Activated CD4-positive, alpha-beta T cell treated with anti-CD3 and anti-CD28 coated beads, Interleukin-2, amount 10 ng/mL, durations not matched to agents 7 days and 5 days (primary cell): ENCODE data around the gene ADCY6. TPM values are rescaled to one million over a fixed set of nuclear protein-coding genes. Genes with fewer than 3 reads are reported as not detected.

Source experiments
- CTCF ChIA-PET: fragments of 350-600 bp; sonication (Branson Sonifier 250); formaldehyde crosslinking; loops from one replicate; lab custom pipeline; 2021; ENCODE audit warnings: antibody characterized with exemption; lab: Charles Lee
- POLR2A ChIA-PET: fragments of 350-600 bp; sonication (Branson Sonifier 250); formaldehyde crosslinking; loops from one replicate; lab custom pipeline; 2021; ENCODE audit warnings: antibody characterized with exemption; lab: Charles Lee
- DNase-seq: peaks from one replicate; pipeline ENCODE4 v3.0.0-alpha.2; 2020
- H3K27ac Mint-ChIP-seq: one replicate; pipeline ENCODE4 v1.8.0; 2021; ENCODE audit warnings: mild to moderate bottlenecking, moderate library complexity, mixed read lengths
- H3K27me3 Mint-ChIP-seq: one replicate; pipeline ENCODE4 v1.8.0; 2021; ENCODE audit warnings: mixed read lengths
- H3K36me3 Mint-ChIP-seq: one replicate; pipeline ENCODE4 v1.8.0; 2021; ENCODE audit warnings: low read depth, mixed read lengths
- H3K4me1 Mint-ChIP-seq: one replicate; pipeline ENCODE4 v1.8.0; 2021; ENCODE audit warnings: mixed read lengths
- H3K4me3 Mint-ChIP-seq: one replicate; pipeline ENCODE4 v1.8.0; 2021; ENCODE audit warnings: mild to moderate bottlenecking, moderate library complexity, mixed read lengths
- H3K9me3 Mint-ChIP-seq: one replicate; pipeline ENCODE4 v1.8.0; 2021; ENCODE audit warnings: mixed read lengths
- total RNA-seq, 2 experiments: library from RNA; stranded (reverse); gene quantifications; one replicate each; pipeline ENCODE4 v1.2.3, GENCODE V29; 2021

ADCY6 gene
- total RNA-seq = not detected

DNA sequence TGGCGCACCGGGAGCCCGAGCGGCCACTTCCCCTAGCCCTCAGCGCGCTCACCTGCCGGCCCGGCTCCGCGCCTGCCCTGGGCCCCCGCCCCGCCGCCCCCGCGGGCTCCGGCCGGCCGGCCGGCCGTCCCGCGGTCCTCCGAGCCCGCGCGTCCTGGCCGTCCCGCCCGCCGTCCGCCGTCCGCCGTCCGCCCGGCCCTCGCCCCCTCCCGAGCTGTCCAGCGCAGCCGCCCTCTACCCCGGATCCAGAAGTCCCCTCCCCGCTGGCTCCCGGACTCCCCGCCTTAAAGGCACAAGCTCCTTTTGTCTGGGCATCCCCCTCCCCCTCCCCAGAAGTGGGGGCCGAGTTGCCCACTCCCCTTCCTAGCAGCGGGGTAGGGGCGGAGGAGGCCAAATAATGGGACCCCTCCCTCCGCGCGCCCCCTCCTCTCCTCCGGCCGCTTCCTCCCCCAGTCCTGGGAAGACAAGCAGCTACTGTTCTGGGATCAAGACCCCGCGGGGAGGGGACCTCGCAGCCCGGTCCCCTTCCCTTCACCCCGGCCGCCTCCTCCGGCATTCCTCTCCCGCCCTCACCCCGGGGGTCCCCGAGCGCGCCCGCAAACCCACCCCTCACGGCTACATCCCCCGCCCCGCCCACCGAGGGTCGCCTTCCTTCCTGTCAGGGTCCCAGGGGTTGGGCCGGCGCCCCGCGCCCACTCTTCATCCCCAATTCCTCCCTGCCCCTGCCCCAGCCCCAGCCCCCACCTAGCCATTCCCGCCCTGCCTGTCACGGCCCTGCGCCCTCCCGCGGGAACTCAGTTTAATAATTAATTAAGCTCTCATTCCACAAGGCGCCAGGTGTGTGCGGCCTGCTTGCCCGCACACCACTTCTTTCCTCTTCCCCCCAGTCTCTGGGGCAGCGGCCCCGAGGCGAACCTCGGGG, at the start of gene ADCY6:
ADCY6 (minus strand) TSS at position 236 of the 922 bp plus-strand sequence. CDS start 5,655 bp downstream, outside the sequence.
- Mint-ChIP-seq H3K27ac (no peak within 1 kb of the TSS), H3K9me3 (no peaks in the 10 kb centered on the region), H3K27me3 (peaks cover 56% of the 10 kb centered on the region), H3K4me3 (peak within 1 kb of the TSS; percentile 25), H3K36me3 (no peaks in the 10 kb centered on the region), H3K4me1 (peaks cover 2% of the 10 kb centered on the region)
- POLR2A ChIA-PET = no interaction called here
- no peak for DNase-seq
- CTCF ChIA-PET = interaction anchor here (1.1 to 2.0 kb wide), 3 partner anchors 8 to 26 kb away, joined by 5 read pairs; no protein-coding TSS in a partner anchor

- Mint-ChIP-seq H3K27me3 (no peaks in the 10 kb centered on the region), H3K9me3 (no peaks in the 10 kb centered on the region), H3K4me3 (no peak overlapping the region), H3K4me1 (no peaks in the 10 kb centered on the region), H3K27ac (no peak overlapping the region), H3K36me3 (peaks cover 52% of the 10 kb centered on the region)
- POLR2A ChIA-PET = no interaction called here
- DNase-seq = no peak
- CTCF ChIA-PET = interaction anchor here (1.1 kb wide), 1 partner anchor 23 kb away, joined by 3 read pairs; no protein-coding TSS in a partner anchor
These were observed 49.2 kb upstream of the ADCY6 start for GRCh38 chr12:48838048-48838447.

DNA sequence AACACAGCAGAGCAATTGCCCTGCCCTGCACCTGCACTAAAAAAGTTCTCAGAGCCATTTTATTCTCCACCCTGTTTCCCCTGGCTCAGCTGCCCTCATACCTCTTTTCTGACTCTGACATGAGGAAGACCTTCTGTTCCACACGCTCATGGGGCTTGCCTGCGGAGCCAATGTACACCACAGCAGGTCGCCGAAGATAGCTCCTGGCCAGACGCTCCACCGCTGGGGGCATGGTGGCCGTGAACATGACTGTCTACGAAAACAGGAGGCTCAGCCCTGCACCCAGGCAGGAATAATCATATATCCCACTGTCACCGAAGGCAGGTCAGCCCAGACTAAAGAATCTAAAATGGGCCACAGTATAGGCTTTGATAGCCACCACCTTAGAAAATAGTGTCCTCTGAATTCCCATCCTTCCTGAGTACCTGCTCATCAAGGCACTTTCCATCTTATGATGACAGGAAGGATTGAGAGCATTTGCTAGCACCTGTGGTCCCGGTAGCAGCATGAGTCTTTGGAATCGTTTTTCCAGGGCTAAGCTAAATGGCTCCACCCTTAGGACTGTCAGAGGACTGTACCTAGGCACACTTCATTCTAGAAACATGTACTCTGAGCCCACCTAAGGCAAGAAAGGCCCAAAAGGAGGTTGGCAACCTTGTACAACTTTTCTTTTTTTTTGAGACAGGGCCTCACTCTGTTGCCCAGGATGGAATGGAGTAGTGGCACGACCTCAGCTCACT, 43.6 kb upstream of the ADCY6 start:
- H3K36me3 Mint-ChIP-seq = peaks cover 66% of the 10 kb centered on the region
- H3K4me3 Mint-ChIP-seq = no peak overlapping the region
- CTCF ChIA-PET = interaction anchor here (1.0 to 1.4 kb wide), 3 partner anchors 17 to 21 kb away, joined by 3 to 4 read pairs (median 4); no protein-coding TSS in a partner anchor
- H3K4me1 Mint-ChIP-seq = no peaks in the 10 kb centered on the region
- POLR2A ChIA-PET = no interaction called here
- DNase-seq = no peak
- no peak overlapping the region for H3K27ac Mint-ChIP-seq
- H3K27me3 Mint-ChIP-seq = no peaks in the 10 kb centered on the region
- H3K9me3 Mint-ChIP-seq = no peaks in the 10 kb centered on the region

GRCh38 chr12:48831257-48831656, 42.4 kb upstream of the ADCY6 start:
- POLR2A ChIA-PET = no interaction called here

GRCh38 chr12:48828841-48829575, 40.1 kb upstream of the ADCY6 start:
- ChIA-PET POLR2A (no interaction called here), CTCF (interaction anchor here (0.6 to 3.0 kb wide), 7 partner anchors 11 to 71 kb away, joined by 3 to 12 read pairs (median 4); partner anchors contain the start of genes CACNB3 and DDX23)
- Mint-ChIP-seq H3K4me3 (no peak overlapping the region), H3K27me3 (no peaks in the 10 kb centered on the region), H3K27ac (no peak overlapping the region), H3K9me3 (no peaks in the 10 kb centered on the region), H3K36me3 (peaks cover 43% of the 10 kb centered on the region), H3K4me1 (no peaks in the 10 kb centered on the region)
- DNase-seq = no peak

More at GRCh38 chr12:48831257-48831656, 42.4 kb upstream of the ADCY6 start:
- no peak for DNase-seq
- Mint-ChIP-seq H3K9me3 (no peaks in the 10 kb centered on the region), H3K27me3 (no peaks in the 10 kb centered on the region), H3K4me1 (no peaks in the 10 kb centered on the region), H3K27ac (no peak overlapping the region), H3K36me3 (peaks cover 53% of the 10 kb centered on the region), H3K4me3 (no peak overlapping the region)
- CTCF ChIA-PET = interaction anchor here (0.8 to 1.3 kb wide), 3 partner anchors 10 to 19 kb away, joined by 3 to 4 read pairs (median 4); no protein-coding TSS in a partner anchor

- ChIA-PET CTCF (interaction anchor here (0.9 to 3.0 kb wide), 4 partner anchors 13 to 32 kb away, joined by 3 to 12 read pairs (median 5); partner anchors contain the start of gene DDX23), POLR2A (no interaction called here)
- Mint-ChIP-seq H3K27me3 (no peaks in the 10 kb centered on the region), H3K4me1 (no peaks in the 10 kb centered on the region), H3K9me3 (no peaks in the 10 kb centered on the region), H3K27ac (no peak overlapping the region), H3K36me3 (peaks cover 39% of the 10 kb centered on the region), H3K4me3 (no peak overlapping the region)
- DNase-seq = no peak
These were observed 39.4 kb upstream of the ADCY6 start for GRCh38 chr12:48828293-48828692.

DNA sequence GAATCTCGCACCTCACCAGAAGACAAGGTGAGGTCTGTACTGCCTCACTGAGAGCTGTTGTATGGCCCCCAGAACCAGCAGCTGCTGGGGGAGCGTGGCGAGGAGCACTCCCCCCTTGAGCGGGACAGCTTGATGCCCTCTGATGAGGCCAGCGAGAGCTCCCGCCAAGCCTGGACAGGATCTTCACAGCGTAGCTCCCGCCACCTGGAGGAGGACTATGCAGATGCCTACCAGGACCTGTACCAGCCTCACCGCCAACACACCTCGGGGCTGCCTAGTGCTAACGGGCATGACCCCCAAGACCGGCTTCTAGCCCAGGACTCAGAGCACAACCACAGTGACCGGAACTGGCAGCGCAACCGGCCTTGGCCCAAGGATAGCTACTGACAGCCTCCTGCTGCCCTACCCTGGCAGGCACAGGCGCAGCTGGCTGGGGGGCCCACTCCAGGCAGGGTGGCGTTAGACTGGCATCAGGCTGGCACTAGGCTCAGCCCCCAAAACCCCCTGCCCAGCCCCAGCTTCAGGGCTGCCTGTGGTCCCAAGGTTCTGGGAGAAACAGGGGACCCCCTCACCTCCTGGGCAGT, 38.7 kb upstream of the ADCY6 start:
- Mint-ChIP-seq H3K9me3 (no peaks in the 10 kb centered on the region), H3K27ac (no peak overlapping the region), H3K27me3 (no peaks in the 10 kb centered on the region), H3K4me1 (no peaks in the 10 kb centered on the region), H3K36me3 (peaks cover 35% of the 10 kb centered on the region), H3K4me3 (no peak overlapping the region)
- DNase-seq = no peak
- ChIA-PET POLR2A (no interaction called here), CTCF (interaction anchor here (0.9 to 3.0 kb wide), 6 partner anchors 12 to 220 kb away, joined by 3 to 12 read pairs (median 5); partner anchors contain the start of gene DDX23)

- Mint-ChIP-seq H3K27ac (no peak overlapping the region), H3K9me3 (no peaks in the 10 kb centered on the region), H3K4me1 (no peaks in the 10 kb centered on the region), H3K27me3 (no peaks in the 10 kb centered on the region), H3K36me3 (peaks cover 30% of the 10 kb centered on the region), H3K4me3 (no peak overlapping the region)
- ChIA-PET CTCF (interaction anchor here (0.9 to 3.0 kb wide), 5 partner anchors 12 to 221 kb away, joined by 3 to 12 read pairs (median 6); partner anchors contain the start of gene DDX23), POLR2A (interaction anchor here (0.5 kb wide), 1 partner anchor 19 kb away, joined by 3 read pairs; no protein-coding TSS in a partner anchor)
- no peak for DNase-seq
These were observed 38.1 kb upstream of the ADCY6 start for GRCh38 chr12:48827026-48827425.

GRCh38 chr12:48826209-48826855, 37.4 kb upstream of the ADCY6 start:
- Mint-ChIP-seq H3K36me3 (peaks cover 24% of the 10 kb centered on the region), H3K9me3 (no peaks in the 10 kb centered on the region)

GRCh38 chr12:48824905-48825304, 36.0 kb upstream of the ADCY6 start:
- ChIA-PET POLR2A (no interaction called here), CTCF (interaction anchor here (2.8 kb wide), 1 partner anchor 10 kb away, joined by 20 read pairs; no protein-coding TSS in a partner anchor)
- Mint-ChIP-seq H3K4me3 (no peak overlapping the region), H3K27me3 (no peaks in the 10 kb centered on the region), H3K4me1 (no peaks in the 10 kb centered on the region), H3K9me3 (no peaks in the 10 kb centered on the region), H3K27ac (no peak overlapping the region), H3K36me3 (peaks cover 13% of the 10 kb centered on the region)
- no peak for DNase-seq

More at GRCh38 chr12:48826209-48826855, 37.4 kb upstream of the ADCY6 start:
- ChIA-PET CTCF (interaction anchor here (0.9 to 3.0 kb wide), 5 partner anchors 11 to 221 kb away, joined by 3 to 12 read pairs (median 6); partner anchors contain the start of gene DDX23), POLR2A (no interaction called here)
- Mint-ChIP-seq H3K4me3 (no peak overlapping the region), H3K27ac (no peak overlapping the region), H3K4me1 (no peaks in the 10 kb centered on the region), H3K27me3 (no peaks in the 10 kb centered on the region)
- no peak for DNase-seq

- Mint-ChIP-seq H3K27me3 (peaks cover 4% of the 10 kb centered on the region), H3K9me3 (no peaks in the 10 kb centered on the region), H3K4me3 (no peak overlapping the region), H3K27ac (no peak overlapping the region), H3K36me3 (peaks cover 8% of the 10 kb centered on the region), H3K4me1 (peaks cover 1% of the 10 kb centered on the region)
- POLR2A ChIA-PET = no interaction called here
- CTCF ChIA-PET = interaction anchor here (0.9 to 2.8 kb wide), 5 partner anchors 9 to 29 kb away, joined by 3 to 20 read pairs (median 4); no protein-coding TSS in a partner anchor
- DNase-seq = no peak
These were observed 35.2 kb upstream of the ADCY6 start for GRCh38 chr12:48824112-48824511.
